ELF-1 (cell line): ENCODE measurements around the gene NUDT3.
"Not testable (repeated sequence)": the region's sequence is repeated elsewhere in the genome, so short reads cannot be mapped to it uniquely, and the experiment has no call there.

ENCODE experiments used
- DNase-seq: peaks from one replicate; pipeline ENCODE4 v3.0.0-alpha.2; 2016; ENCODE audit warnings: low read depth, low spot score

Gene NUDT3

DNA sequence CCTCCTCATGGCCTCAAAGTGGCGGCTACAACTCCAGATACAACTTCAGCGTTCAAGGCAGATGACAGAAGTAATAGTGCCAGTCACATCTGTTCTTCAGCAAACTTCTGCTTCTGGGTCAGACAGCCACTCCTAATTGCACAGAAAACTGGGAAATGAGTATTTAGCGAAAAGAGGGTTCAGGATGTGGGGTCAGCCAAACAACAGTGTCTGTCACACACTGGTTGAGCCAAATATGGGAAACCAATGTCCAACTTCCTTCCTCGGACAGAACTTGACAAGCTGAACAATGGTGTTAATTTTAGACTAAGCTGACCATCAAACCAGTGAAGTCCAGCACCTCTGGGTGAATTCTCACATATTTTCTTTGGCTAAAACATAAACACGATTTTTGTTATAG, 22.1 kb downstream of the NUDT3 start:
- DNase-seq: no peak

GRCh38 chr6:34369385-34369784, 23.1 kb downstream of the NUDT3 start:
- DNase-seq: no peak

GRCh38 chr6:34366639-34366921, 25.9 kb downstream of the NUDT3 start:
- DNase-seq: no peak

DNA sequence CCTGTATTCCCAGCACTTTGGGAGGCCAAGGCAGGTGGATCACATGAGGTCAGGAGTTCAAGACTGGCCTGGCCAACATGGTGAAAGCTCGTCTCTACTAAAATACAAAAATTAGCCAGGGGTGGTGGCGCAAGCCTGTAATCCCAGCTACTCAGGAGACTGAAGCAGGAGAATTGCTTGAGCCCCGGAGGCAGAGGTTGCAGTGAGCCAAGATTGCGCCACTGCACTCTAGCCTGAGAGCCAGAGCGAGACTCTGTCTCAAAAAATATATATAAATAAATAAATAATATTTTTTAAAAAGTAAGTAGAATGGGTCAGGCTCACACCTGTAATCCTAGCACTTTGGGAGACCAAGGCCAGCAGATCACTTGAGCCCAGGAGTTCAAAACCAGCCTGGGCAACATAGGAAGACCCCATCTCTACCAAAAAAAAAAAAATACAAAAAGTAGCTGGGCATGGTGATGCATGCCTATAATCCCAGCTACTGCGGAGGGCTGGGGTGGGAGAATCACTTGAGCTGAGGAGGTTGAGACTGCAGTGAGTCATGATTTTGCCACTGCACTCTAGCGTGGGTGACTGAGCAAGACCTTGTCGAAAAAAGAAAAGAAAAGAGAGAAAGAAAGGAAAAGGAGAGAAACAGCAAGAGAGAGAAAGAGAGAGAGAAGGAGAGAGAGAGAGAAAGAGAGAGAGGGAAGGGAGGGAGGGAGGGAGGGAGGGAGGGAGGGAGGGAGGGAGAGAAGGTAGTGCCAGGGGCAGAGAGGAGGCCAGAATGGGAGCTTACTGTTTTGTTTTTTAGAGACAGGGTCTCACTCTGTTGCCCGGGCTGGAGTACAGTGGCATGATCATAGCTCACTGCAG, 26.5 kb downstream of the NUDT3 start:
- DNase-seq: not testable (repeated sequence)

- DNase-seq: not testable (repeated sequence)
Measured at GRCh38 chr6:34363681-34364075, 28.8 kb downstream of the NUDT3 start.

- DNase-seq: no peak
Measured at GRCh38 chr6:34362909-34363680, 29.4 kb downstream of the NUDT3 start.

- no peak for DNase-seq
Measured at GRCh38 chr6:34362176-34362575, 30.3 kb downstream of the NUDT3 start.

GRCh38 chr6:34360556-34360955, 31.9 kb downstream of the NUDT3 start:
- no peak for DNase-seq

DNA sequence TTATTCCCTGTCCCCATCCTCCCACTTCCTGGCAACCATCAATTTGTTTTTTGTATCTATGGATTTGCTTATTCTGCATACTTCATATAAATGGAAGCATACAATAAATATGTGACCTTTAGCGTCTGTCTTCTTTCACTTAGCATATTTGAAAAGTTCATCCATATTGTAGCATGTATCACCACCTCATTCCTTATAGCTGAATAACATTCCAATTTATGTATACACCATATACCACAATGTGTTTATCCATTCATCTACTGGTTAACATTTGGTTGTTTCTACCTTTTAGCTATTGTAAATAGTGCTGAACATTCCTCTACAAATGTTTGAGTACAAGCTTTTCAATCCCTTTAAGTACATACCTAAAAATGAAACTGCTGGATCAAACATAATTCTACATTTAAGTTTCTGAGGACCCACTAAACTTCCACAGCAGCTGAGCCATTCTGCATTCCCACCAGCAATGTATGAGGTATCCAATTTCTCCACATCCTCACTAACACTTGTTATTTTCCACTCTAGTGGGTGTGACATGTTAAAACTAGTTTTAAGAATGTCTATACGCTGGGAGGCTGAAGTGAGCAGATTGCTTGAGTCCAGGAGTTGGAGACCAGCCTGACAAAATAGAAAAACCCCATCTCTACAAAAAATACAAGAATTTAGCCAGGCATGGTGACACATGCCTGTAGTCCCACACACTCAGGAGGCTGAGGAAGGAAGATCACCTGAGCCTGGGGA, 32.9 kb downstream of the NUDT3 start:
- DNase-seq: no peak

GRCh38 chr6:34358389-34358905, 34.0 kb downstream of the NUDT3 start:
- no peak for DNase-seq

DNA sequence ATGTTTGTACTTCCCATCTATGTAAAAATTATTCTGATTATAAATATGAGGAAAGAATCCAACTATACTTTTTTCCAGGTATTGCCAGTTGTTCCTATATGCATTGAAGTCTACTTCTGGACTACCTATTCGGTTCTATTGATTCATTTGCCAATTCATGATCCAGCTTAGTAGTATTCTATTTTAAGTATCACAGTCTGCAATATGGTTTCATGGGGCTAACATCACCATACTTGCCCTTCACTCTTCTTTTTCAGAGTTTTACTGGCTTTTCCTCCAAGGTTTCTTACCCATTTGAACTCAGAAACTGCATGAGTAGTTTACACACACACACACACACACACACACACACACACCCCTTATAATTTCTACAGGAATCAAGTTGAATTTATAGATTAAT, 34.5 kb downstream of the NUDT3 start:
- DNase-seq: no peak

DNA sequence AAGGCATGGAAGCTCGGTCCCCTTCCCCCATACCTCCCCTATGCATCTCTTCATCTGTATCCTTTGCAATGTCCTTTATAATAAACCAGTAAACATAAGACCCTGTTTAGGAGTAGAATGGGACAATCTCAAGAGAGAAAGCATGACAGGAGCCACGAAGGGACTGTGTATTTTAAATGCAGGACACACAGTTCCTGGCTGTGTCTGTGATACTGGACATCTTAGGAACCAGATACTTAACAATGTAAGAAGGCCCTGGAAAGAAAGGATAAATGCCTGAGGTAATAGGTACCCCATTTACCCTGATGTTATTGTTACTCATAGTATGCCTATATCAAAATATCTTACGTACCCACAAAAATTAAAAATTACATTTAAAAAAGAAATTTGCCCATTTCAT, 36.6 kb downstream of the NUDT3 start:
- no peak for DNase-seq

GRCh38 chr6:34354230-34354629, 38.2 kb downstream of the NUDT3 start:
- not testable (repeated sequence) for DNase-seq

DNA sequence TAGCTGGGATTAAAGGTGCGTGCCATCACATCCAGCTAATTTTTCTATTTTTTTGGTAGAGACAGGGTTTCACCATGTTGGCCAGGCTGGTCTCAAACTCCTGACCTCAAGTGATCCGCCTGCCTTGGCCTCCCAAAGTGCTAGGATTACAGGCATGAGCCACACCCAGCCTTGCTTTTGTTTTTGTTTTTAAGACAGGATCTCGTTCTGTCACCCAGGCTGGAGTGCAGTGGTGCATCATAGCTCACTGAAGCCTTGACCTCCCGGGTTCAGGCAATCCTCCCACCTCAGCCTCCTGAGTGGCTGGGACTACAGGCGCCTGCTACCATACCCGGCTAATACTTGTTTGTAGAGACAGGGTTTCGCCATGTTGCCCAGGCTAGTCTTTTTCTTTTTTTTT, 38.9 kb downstream of the NUDT3 start:
- DNase-seq: not testable (repeated sequence)

DNA sequence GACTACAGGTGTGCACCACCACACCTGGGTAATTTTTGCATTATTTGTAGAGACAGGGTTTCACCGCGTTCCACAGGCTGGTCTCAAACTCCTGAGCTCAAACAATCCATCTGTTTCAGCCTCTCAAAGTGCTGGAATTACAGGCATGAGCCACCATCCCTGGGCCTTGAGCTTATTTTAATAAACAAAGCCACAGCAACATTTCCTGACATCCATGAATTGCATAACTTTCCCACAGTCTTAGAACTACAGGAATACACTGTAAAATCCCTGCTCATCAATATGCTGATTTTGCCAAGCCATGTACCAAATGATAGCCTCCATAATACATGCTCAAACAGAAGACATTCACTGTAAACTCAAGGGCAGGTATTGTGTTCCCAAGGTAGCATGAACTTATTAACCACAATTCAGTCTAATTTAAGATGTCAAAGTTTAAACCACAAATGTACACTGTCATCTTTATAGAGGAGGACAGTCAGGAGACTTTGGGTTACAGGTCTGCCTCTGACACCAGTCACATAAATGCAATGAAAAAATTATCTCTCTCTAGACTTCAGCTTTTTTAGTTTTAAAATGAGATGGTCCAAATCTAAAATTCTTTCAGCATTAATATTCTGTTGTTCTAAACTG, 40.0 kb downstream of the NUDT3 start:
- DNase-seq: no peak

- no peak for DNase-seq
Measured at GRCh38 chr6:34350934-34351217, 41.6 kb downstream of the NUDT3 start.

GRCh38 chr6:34350137-34350933, 42.1 kb downstream of the NUDT3 start:
- DNase-seq: no peak

DNA sequence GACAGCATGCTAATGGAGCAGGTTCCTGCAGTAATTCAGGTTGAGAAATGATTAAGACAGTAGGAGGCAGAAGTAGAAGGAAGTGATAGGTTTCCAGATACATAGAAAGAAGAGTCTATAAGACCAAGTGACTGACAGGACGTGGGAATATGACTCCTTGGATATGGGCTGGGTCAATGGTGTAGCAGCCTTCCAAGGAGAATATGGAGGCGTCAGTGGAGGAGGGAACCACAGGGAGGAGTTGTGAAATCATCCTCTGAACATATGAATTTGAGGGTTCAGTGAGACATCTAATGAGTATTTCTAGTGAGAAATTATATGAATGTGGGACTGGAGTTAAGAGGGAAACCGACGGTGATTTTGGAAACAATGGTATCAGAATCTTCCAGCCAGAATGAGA, 43.3 kb downstream of the NUDT3 start:
- DNase-seq: no peak

DNA sequence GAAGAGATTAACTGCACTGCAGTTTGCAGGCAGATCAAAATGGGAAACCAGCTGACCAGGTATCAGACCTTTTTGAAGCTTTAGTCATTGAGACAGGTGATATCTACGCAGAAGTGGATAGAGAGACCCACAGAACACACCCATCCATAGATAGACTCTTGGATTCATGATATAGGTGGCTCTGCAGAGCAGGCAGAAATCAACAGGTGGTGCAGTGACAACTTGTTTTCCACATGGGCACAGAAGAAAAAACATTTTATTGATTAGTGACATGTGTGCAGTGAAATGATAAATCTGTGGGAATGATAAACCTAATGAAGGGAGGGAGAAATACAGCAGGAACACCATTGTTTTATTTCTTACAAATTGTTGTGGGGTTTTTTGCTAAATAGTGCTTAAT, 45.2 kb downstream of the NUDT3 start:
- DNase-seq: no peak

- no peak for DNase-seq
Measured at GRCh38 chr6:34346175-34347119, 46.0 kb downstream of the NUDT3 start.
